MCF 10A (cell line): ENCODE measurements around the gene GSG1L. TPM values are rescaled to one million over a fixed set of nuclear protein-coding genes. Genes with fewer than 3 reads are reported as not detected.
"Not testable (repeated sequence)": the region's sequence is repeated elsewhere in the genome, so short reads cannot be mapped to it uniquely, and the experiment has no call there.

ENCODE experiments used
- BruUV-seq: library from RNA; stranded (reverse); fragments of 400-500 nt; replicated peaks from 2 replicates; lab custom pipeline; 2021; lab: Mats Ljungman, UMichigan
- CTCF ChIA-PET: fragments of 300-600 bp; sonication (Branson Sonifier 250); formaldehyde crosslinking; extraction: SDS; loops from one replicate; lab custom pipeline; 2021; ENCODE audit warnings: antibody characterized with exemption, inconsistent platforms; lab: Yijun Ruan, JAX
- POLR2A ChIA-PET: fragments of 300-600, 350-650 bp; sonication (Branson Sonifier 250); formaldehyde crosslinking; extraction: SDS; loops from one replicate; lab custom pipeline; 2020; ENCODE audit warnings: antibody characterized with exemption, inconsistent platforms; lab: Yijun Ruan, JAX
- DNase-seq: peaks from one replicate; pipeline ENCODE4 v3.0.0-alpha.2; 2018; ENCODE audit not compliant: unreplicated experiment
- H3K27ac Mint-ChIP-seq: one replicate; pipeline ENCODE4 v1.8.0; 2022; ENCODE audit warnings: mild to moderate bottlenecking, low read depth, mixed read lengths; ENCODE audit not compliant: unreplicated experiment
- H3K27me3 Mint-ChIP-seq: one replicate; pipeline ENCODE4 v1.8.0; 2022; ENCODE audit warnings: mixed read lengths; ENCODE audit not compliant: insufficient read depth, unreplicated experiment
- H3K36me3 Mint-ChIP-seq: one replicate; pipeline ENCODE4 v1.8.0; 2022; ENCODE audit warnings: mild to moderate bottlenecking, moderate library complexity, mixed read lengths; ENCODE audit not compliant: insufficient read depth, unreplicated experiment
- H3K4me1 Mint-ChIP-seq: one replicate; pipeline ENCODE4 v1.8.0; 2022; ENCODE audit warnings: mixed read lengths; ENCODE audit not compliant: insufficient read depth, unreplicated experiment
- H3K4me3 Mint-ChIP-seq: one replicate; pipeline ENCODE4 v1.8.0; 2022; ENCODE audit warnings: mild to moderate bottlenecking, moderate library complexity, mixed read lengths; ENCODE audit not compliant: unreplicated experiment
- H3K9me3 Mint-ChIP-seq: one replicate; pipeline ENCODE4 v1.8.0; 2022; ENCODE audit warnings: mixed read lengths; ENCODE audit not compliant: unreplicated experiment
- CTCF ChIP-seq: fragments of 200-600 bp; IDR thresholded peaks from one replicate; pipeline ENCODE4 v1.8.0; 2022; ENCODE audit warnings: antibody characterized with exemption, mild to moderate bottlenecking; ENCODE audit not compliant: unreplicated experiment
- intact Hi-C: fragments of 100-400 bp; cut with micrococcal nuclease; formaldehyde crosslinking; loops from 2 replicates; pipeline ENCODE4 v1.14.1; 2022
- total RNA-seq: library from RNA; stranded (reverse); gene quantifications from 2 replicates; pipeline ENCODE4 v1.2.3, GENCODE V29; 2022

The GSG1L gene
- total RNA-seq, 1 experiment from 2014 or later: not detected

GRCh38 chr16:27880287-27880686 lies 183.2 kb downstream of the GSG1L start:
- intact Hi-C loops: no loop called here
- H3K9me3 Mint-ChIP-seq: no peaks in the 10 kb centered on the region

GRCh38 chr16:27879601-27880247 lies 183.8 kb downstream of the GSG1L start:
- no peak overlapping the region for H3K4me3 Mint-ChIP-seq
- POLR2A ChIA-PET: no interaction called here
- TF ChIP-seq CTCF: no peak

More at GRCh38 chr16:27880287-27880686, 183.2 kb downstream of the GSG1L start:
- ChIA-PET CTCF (no interaction called here), POLR2A (no interaction called here)
- TF ChIP-seq CTCF: no peak
- no peaks in the 10 kb centered on the region for H3K36me3 Mint-ChIP-seq
- H3K4me1 Mint-ChIP-seq: no peaks in the 10 kb centered on the region
- H3K27me3 Mint-ChIP-seq: no peaks in the 10 kb centered on the region
- no peak overlapping the region for H3K4me3 Mint-ChIP-seq
- no TSS peak for BruUV-seq
- DNase-seq: no peak
- no peak overlapping the region for H3K27ac Mint-ChIP-seq

GRCh38 chr16:27872627-27873026 lies 190.9 kb downstream of the GSG1L start:
- H3K9me3 Mint-ChIP-seq, BruUV-seq, CTCF ChIA-PET, intact Hi-C loops, H3K27ac Mint-ChIP-seq, DNase-seq, H3K27me3 Mint-ChIP-seq, H3K36me3 Mint-ChIP-seq, H3K4me1 Mint-ChIP-seq, H3K4me3 Mint-ChIP-seq, POLR2A ChIA-PET: not testable (repeated sequence)

More at GRCh38 chr16:27879601-27880247, 183.8 kb downstream of the GSG1L start:
- BruUV-seq: no TSS peak
- no peaks in the 10 kb centered on the region for H3K4me1 Mint-ChIP-seq
- no peaks in the 10 kb centered on the region for H3K27me3 Mint-ChIP-seq
- CTCF ChIA-PET: no interaction called here
- H3K27ac Mint-ChIP-seq: no peak overlapping the region
- intact Hi-C loops: no loop called here
- no peaks in the 10 kb centered on the region for H3K9me3 Mint-ChIP-seq
- no peaks in the 10 kb centered on the region for H3K36me3 Mint-ChIP-seq
- DNase-seq: no peak

- POLR2A ChIA-PET: no interaction called here
Observed at GRCh38 chr16:27870116-27870798, 193.3 kb downstream of the GSG1L start.

More at GRCh38 chr16:27870116-27870798, 193.3 kb downstream of the GSG1L start:
- no peak overlapping the region for H3K27ac Mint-ChIP-seq
- no peak for DNase-seq
- H3K4me3 Mint-ChIP-seq: no peak overlapping the region
- intact Hi-C loops: no loop called here
- H3K36me3 Mint-ChIP-seq: peaks cover 5% of the 10 kb centered on the region
- H3K27me3 Mint-ChIP-seq: no peaks in the 10 kb centered on the region
- no peak for TF ChIP-seq CTCF
- BruUV-seq: no TSS peak
- H3K4me1 Mint-ChIP-seq: no peaks in the 10 kb centered on the region
- CTCF ChIA-PET: interaction anchor here (0.5 kb wide), 1 partner anchor 102 kb away, joined by 3 read pairs; no protein-coding TSS in a partner anchor
- H3K9me3 Mint-ChIP-seq: peaks cover 7% of the 10 kb centered on the region
